Measurements from ENCODE around the gene BBX.

The BBX gene

DNA sequence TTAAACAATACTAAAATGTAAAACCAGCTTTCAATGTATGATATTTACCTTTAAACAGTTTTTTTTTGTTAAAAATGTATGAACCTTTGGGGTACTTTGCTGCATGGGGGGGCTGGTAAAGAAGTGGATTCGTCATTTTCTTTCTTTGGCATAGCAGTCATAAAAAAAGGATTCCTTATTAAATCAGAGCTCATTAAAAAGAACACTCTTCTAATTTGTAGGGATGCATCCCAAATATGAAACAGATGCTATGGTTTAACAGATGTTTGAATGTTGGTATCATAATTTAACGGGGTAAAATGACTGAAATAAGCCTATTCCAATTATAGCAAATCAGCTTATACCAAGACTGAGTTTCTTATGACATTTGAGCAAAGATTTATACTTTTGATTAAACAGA, 234.4 kb downstream of the BBX start:
- no peak for DNase-seq

DNA sequence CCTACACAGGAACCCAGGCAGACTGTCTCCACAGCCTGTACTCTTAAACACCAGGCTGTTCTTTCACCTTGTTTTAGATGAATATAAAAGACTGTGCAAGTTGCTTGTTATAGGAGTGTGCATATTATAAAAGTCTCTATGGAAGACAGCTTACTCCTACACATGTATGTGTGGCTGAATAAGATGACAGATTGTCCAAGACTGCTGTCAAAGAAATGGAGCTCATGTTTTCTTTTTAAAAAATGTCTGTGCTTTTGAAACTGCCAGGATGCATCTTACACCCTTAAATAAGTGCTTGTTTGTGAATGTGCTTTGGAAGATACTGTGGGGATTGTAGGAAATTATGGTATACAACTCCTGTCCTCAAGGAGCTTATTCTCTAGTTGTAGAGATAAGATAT, 237.4 kb downstream of the BBX start:
- no peak for DNase-seq

DNA sequence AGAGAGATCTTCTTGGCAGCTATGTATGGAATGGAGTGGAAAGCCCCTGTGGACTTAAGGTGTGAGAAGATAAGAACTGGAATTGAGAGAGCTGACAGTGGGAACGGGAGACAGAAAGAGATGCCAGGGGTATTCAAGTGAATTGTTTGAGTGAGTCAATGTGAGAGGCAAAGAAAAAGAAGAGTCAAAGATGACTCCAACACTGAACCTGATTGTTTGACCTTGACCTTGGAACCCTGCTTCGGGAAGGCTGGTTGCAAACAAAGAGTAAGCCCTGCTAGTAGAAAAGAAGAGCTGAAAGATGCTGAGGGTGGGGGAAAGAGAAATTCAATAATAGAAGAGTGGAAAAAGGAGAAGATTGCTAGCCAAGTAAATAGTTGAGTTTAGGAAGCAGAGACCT, 238.6 kb downstream of the BBX start:
- no peak for DNase-seq

- no peak for DNase-seq
Measured at GRCh38 chr3:107765524-107765923, 242.8 kb downstream of the BBX start.

DNA sequence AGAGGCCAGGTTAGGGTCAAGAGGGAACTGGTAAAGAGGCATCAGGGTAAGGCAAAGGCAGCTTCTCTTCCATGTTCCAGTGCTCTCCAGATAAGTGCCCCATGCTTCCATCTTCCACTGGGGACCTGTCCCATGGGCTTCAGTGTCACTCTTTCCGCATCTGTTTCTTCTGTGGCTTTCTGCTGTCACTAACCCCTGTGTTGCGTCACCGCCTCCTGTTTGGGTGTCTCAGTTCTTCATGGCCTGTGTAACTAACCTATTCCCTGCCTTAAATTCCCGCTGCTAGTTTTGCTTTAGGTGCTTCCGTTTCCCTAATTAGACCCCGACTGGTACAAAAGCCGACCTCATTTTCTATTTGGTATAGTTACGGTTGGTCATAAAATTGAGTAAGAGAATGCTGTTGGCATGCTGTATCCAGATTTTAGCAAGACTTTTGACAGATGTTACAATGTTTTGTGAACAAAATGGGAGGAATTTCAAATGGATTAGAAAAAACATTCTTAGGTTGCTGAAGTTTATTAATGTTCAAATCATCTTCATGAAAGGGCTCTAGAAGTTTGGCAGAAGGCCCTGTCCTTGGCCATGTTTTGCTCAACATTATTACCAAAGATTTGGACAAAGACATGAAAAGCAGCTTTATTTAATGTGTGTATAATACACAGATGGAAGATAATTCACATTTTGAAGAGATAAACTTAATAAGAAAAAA, 245.3 kb downstream of the BBX start:
- no peak for DNase-seq

DNA sequence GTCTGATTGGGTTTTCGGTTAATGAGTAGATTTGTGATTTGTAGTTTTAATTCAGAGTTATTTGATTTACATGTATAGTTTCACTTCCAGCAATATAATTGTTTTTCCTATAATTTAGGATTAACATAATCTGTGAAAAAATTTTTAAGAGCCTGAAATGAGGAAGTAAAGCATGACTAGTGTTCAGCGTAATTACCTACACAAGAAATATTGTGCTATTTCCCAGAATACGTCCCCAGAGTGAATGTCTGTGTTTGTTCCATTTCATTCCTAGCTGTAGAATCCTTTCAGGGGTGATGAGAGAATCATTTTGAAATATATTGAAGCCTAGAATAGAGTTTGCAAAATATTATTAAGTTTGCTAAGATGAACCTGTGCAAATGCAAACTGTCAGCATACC, 247.1 kb downstream of the BBX start:
- no peak for DNase-seq

- DNase-seq, result no peak
Measured at GRCh38 chr3:107772016-107772415, 249.3 kb downstream of the BBX start.

DNA sequence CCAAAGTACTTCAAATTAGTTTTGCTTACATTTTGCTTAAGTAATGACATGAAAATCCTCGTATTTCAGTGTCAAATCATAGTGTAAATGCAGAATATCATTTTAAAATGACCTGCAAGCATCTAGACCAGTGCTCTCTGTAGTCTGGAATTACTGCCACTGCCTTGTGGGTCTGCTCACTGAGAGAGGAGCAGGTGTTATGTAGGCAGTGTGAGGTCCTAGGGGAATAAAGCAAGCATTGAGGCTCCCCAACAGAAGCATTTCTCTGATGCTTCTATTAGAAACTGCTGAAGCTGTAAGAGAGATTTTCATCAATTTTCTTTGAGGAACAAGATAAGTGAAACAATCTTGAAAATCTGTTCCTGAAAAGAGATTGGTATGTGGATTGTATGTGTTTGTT, 253.2 kb downstream of the BBX start:
- no peak for DNase-seq

DNA sequence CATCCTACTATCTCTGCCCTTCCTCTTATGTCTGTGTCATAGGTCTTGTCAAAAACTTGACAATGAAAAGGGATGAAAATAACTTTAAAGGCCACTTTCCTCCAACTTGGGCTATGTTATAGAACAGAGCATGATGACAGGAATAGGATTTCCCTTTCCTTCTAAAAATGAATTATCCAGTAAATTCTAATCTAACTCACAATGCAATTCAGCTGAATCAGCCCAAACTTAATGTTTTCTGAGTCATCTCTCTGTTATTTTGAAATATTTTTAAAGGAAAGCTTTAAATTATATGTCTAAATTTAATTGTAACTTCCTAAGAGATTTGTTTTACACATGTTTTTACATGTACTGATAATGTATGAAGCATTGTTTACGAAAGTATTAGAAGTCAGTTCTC, 258.5 kb downstream of the BBX start:
- no peak for DNase-seq

DNA sequence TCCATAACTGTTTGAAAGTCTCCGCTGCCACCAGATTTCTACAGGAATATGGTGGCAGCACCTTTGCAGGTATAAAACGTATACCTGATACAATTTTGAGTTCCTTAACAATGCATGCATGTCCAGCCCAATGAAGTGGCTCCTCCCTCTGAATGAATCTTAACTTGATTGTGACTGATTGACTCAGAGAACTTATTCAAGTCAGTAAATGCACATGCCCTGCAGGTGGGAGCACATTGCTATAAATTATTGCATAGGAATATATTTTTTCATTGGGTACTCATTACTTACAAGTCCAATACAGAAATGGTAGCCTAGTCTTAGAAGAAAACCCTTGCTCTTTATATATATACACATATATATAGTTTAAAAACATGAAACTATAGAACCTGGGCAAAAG, 259.3 kb downstream of the BBX start:
- DNase-seq, result no peak

GRCh38 chr3:107790612-107791011, 267.9 kb downstream of the BBX start:
- no peak for DNase-seq

DNA sequence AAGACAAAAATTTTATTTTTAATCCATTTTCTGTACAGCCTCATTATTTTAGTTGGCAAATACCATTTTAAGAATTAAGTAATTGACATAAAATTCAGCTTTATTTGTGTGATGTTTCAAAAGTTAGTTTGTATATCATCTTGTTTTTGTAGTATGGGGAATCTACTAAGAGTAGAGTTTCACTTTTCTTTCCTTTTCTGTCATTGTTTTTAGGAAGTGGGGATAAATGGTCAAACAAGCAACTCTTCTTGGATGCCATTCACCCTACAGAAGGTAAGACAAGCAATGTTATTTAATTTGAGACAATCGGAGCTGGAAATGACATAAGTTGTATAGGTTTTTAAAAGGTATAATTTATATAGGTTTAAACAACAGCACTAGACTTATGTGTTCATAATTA, 268.3 kb downstream of the BBX start:
- no peak for DNase-seq

GRCh38 chr3:107791450-107791849, 268.7 kb downstream of the BBX start:
- DNase-seq, result no peak

GRCh38 chr3:107794664-107795443, 272.1 kb downstream of the BBX start:
- DNase-seq, result no peak

DNA sequence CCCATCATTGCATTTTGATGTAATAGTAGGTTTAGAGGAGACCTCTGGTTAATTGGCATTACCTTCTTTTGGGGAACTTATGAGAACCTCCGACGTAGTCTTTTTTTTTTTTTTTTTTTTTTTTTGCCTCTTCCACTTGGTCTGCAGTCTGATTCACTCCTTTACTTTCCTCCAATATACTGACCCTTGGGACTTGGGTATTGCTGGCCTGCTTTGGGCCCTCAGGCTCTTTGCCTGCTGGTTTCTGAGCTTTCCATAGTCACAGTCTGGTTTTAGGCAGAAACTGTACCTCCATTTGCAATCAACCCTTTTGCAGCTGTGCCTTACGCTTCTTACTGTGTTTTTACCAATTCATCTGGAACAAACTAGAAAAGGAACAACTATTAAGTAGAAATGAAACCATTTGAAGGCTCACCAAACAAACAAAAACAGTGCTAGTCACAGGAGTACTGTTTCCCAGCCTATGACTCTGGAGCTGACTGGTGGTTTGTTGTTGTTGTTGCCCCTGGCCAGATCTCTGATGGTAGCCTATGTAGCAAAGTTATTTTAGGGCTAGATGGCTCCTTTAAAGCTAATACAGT, 272.8 kb downstream of the BBX start:
- no peak for DNase-seq

DNA sequence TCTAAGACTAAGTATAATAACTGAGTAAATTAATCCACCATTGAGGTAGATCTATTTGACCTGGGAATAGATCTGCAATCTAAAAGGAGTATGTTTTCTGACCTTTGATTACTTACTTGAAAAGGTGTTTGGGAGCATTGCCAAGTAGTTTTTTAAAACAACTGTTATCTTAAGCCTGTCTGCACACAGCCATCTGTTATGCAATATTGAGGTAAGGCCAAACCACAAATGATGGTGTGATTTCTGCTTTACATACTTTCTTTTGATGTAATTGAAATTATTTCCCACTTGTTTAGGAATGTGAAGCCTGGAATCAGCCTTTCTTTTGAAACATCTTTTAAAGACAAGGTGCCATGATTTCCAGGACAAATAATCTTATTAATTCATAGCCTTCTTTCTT, 274.0 kb downstream of the BBX start:
- peak; percentile 43 for DNase-seq

DNA sequence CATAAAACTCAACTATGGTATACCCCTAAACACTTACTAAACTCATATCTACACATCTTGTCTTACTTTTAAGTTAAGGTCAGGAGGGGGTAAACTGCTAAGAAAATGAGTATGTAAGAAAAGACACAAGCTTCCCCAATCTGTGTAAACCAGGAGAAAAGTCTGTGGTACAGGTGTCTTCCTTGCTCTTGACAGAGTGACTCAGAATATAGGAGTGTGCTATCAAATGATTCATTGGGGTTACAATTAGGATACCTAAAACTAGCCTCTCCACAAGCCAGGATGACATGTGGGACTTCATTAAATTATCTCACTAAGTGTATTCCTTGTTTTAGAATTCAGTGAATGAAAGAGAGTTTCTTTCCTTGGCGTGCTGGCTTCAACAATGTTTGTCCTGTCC, 274.8 kb downstream of the BBX start:
- DNase-seq, result no peak

DNA sequence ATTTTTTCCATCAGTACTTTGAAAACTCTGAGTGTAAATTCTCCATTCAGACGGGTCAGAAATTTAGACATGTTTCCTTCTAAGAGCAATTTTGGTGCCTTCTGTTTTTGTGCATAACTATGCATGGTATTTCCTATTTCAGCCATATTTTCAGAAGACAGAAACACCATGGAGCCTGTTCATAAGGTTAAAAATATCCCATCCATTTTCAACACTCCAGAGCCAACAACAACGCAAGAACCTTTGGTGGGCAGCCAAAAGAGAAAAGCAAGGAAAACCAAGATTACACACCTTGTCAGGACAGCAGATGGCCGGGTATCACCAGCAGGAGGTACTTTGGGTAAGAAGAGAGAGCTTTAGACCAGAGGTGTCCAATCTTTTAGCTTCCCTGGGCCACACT, 275.6 kb downstream of the BBX start:
- DNase-seq, result no peak

- DNase-seq, result no peak
Measured at GRCh38 chr3:107800710-107801109, 277.9 kb downstream of the BBX start.

GRCh38 chr3:107803170-107803569, 280.4 kb downstream of the BBX start:
- no peak for DNase-seq

GRCh38 chr3:107806021-107806420, 283.3 kb downstream of the BBX start:
- no peak for DNase-seq

GRCh38 chr3:107806536-107806935, 283.8 kb downstream of the BBX start:
- DNase-seq, result no peak

GRCh38 chr3:107810171-107811071, 287.7 kb downstream of the BBX start:
- DNase-seq, result no peak

All from NCI-H1105 treated with DMSO at 0.1 percent for 48 hours (cell line).